ENCODE measurements around the gene SPIRE2.

DNA sequence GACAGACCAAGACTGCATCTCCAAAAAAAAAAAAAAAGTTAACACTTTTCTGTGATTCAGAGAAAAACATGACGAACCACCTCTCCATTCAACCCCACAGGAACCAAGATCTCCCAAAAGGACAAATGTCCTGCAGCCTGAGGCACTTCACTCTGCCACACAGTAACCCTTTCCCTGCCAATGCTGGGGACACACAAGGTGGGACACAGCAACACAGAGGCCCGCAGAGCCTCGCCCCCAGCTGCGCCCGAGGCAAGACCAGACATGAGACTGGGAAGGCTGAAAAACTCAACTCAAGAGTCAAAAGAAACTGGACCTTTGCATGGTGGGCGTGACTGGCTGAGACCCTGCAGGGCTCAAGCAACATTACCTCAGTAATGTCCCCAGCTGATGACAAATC is 45.8 kb upstream of the SPIRE2 start:
- no peak for TF ChIP-seq EZH2 (IDR thresholded peaks at IDR 0.05; ENCODE audit: low read length, missing control alignments)
- TF ChIP-seq, protein P1, sequence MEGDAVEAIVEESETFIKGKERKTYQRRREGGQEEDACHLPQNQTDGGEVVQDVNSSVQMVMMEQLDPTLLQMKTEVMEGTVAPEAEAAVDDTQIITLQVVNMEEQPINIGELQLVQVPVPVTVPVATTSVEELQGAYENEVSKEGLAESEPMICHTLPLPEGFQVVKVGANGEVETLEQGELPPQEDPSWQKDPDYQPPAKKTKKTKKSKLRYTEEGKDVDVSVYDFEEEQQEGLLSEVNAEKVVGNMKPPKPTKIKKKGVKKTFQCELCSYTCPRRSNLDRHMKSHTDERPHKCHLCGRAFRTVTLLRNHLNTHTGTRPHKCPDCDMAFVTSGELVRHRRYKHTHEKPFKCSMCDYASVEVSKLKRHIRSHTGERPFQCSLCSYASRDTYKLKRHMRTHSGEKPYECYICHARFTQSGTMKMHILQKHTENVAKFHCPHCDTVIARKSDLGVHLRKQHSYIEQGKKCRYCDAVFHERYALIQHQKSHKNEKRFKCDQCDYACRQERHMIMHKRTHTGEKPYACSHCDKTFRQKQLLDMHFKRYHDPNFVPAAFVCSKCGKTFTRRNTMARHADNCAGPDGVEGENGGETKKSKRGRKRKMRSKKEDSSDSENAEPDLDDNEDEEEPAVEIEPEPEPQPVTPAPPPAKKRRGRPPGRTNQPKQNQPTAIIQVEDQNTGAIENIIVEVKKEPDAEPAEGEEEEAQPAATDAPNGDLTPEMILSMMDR (conservative IDR thresholded peaks at IDR 0.05 in 1 of 2, IDR thresholded peaks at IDR 0.05 in 1 of 2; ENCODE audit: low read depth in 1 of 2, low read length in 2 of 2), result no peak

Data from fibroblast of lung (primary cell).